Panc1 (cell line): ENCODE results near the gene ZBTB9. TPM values are rescaled to one million over a fixed set of nuclear protein-coding genes. Genes with fewer than 3 reads are reported as not detected.

Source experiments
- ATAC-seq: fragments of 200-7000 bp; cut with Tn5 transposase; 2 replicates; pipeline ENCODE4 v1.9.1; 2020; ENCODE audit warnings: mild to moderate bottlenecking, moderate library complexity
- BruUV-seq: library from RNA; stranded (reverse); fragments of 400-500 nt; replicated peaks from 2 replicates; lab custom pipeline; 2021; lab: Mats Ljungman, UMichigan
- CTCF ChIA-PET: fragments of 300-600 bp; sonication (Branson Sonifier 250); formaldehyde crosslinking; loops from one replicate; lab custom pipeline; 2022; ENCODE audit warnings: antibody characterized with exemption; lab: Charles Lee
- POLR2A ChIA-PET: fragments of 300-600 bp; sonication (Branson Sonifier 250); formaldehyde crosslinking; loops from one replicate; lab custom pipeline; 2022; ENCODE audit warnings: antibody characterized with exemption; lab: Charles Lee
- DNase-seq: peaks from one replicate; pipeline ENCODE4 v3.0.0-alpha.2; 2010; ENCODE audit warnings: low read depth, low spot score
- H3K27ac ChIP-seq: 2 replicates; pipeline ENCODE4 v1.5.1; 2011; ENCODE audit warnings: mild to moderate bottlenecking, low read length, inconsistent platforms
- H3K27me3 ChIP-seq: fragments of 200-500 bp; sonication (Bioruptor generic); 2 replicates; pipeline ENCODE4 v1.6.0; 2014; ENCODE audit warnings: low read length, inconsistent platforms; ENCODE audit not compliant: control insufficient read depth, insufficient read depth
- H3K36me3 ChIP-seq: fragments of 200-500 bp; sonication (Bioruptor generic); 2 replicates; pipeline ENCODE4 v1.5.1; 2014; ENCODE audit warnings: inconsistent platforms, mild to moderate bottlenecking, low read length, moderate library complexity; ENCODE audit not compliant: control insufficient read depth, insufficient read depth
- H3K4me1 ChIP-seq: 2 replicates; pipeline ENCODE4 v1.5.1; 2011; ENCODE audit warnings: inconsistent platforms, mild to moderate bottlenecking, low read length, moderate library complexity; ENCODE audit not compliant: control insufficient read depth, insufficient read depth
- H3K4me3 ChIP-seq, 2 experiments: 2 replicates each; pipeline ENCODE4 v1.5.1; 2011 to 2012; ENCODE audit warnings: low read depth in 2 of 2, low read length in 2 of 2, mild to moderate bottlenecking in 2 of 2, inconsistent platforms in 1 of 2, moderate library complexity in 1 of 2
- H3K9me3 ChIP-seq: fragments of 200-500 bp; sonication (Bioruptor generic); 2 replicates; pipeline ENCODE4 v1.5.1; 2014; ENCODE audit warnings: low read depth, mild to moderate bottlenecking, inconsistent platforms, low read length, moderate library complexity; ENCODE audit not compliant: control insufficient read depth, insufficient read depth
- POLR2AphosphoS5 ChIP-seq: IDR thresholded peaks from 2 replicates; pipeline ENCODE4 v1.6.1; 2012; ENCODE audit warnings: mild to moderate bottlenecking, low read depth, low read length, moderate library complexity
- SIN3A ChIP-seq: IDR thresholded peaks from 2 replicates; pipeline ENCODE4 v1.6.1; 2012; ENCODE audit warnings: low read depth, mild to moderate bottlenecking, low read length, moderate library complexity, borderline replicate concordance; ENCODE audit not compliant: insufficient read depth
- TCF7L2 ChIP-seq: IDR thresholded peaks from 2 replicates; pipeline ENCODE4 v1.6.1; 2011; ENCODE audit warnings: mild to moderate bottlenecking, low read depth, low read length, inconsistent platforms
- in situ Hi-C: cut with HindIII; loops from 2 replicates; pipeline ENCODE4 v1.10.0; 2016; ENCODE audit warnings: low sequenced_read_pairs, low pct_unique_long_range_greater_than_20kb
- intact Hi-C: fragments of 100-400 bp; cut with micrococcal nuclease; formaldehyde crosslinking; loops from one replicate; pipeline ENCODE4 v1.10.0; 2022; ENCODE audit not compliant: unreplicated experiment
- total RNA-seq: library from RNA; stranded (reverse); gene quantifications from one replicate; pipeline ENCODE4 v1.2.1, GENCODE V29; 2021; ENCODE audit not compliant: unreplicated experiment
- TF ChIP-seq, protein P1 (sequence below), 2 experiments: IDR thresholded peaks; 2 replicates each; pipeline ENCODE4 v1.6.1; 2011 to 2012; ENCODE audit warnings: low read depth in 2 of 2, control low read depth in 1 of 2, low read length in 1 of 2, mild to moderate bottlenecking in 1 of 2, moderate library complexity in 1 of 2; ENCODE audit not compliant: insufficient read depth in 1 of 2
- TF ChIP-seq, protein P2 (sequence below): fragments of 450-650 bp; IDR thresholded peaks from 2 replicates; pipeline ENCODE4 v1.5.1; 2017; ENCODE audit warnings: mild to moderate bottlenecking

The ZBTB9 gene
- total RNA-seq, 1 experiment from 2014 or later = 17.6 TPM

DNA sequence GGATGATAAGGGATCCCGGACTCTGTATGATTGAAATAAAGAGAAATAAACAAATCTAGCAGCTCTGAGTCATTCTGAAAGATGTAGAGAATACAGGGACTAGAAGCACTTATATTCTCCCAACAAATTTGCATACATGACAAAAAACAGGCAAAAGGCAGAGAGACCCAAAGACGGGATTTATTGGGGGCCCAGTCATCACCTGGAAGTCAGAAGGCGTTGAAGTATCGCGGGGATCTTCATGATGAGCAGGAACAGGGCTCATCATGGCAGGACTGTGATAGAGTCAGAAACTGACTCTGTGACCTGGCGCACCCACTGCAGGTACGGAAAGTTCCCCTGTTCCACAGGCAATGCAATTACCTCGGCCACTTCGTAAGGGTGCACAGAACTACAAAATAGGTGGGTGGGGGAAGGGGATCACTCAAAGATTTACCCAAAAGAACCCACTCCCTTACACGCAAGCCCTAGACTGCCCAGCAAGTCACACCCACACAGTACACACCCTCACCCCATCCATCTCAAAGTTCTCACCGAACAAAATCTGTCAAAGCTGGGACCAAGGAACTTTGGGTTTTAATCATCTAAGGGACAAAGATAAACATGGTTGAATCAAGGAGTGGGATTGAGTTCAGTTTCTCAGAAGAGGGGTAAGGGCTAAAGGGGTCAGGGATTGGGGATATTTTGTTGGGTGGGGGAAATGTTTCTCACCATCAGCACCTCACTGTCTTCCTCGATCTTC is 37.8 kb upstream of the ZBTB9 start:
- peak overlapping the region; percentile 99 for H3K27ac ChIP-seq
- H3K4me3 ChIP-seq = peak overlapping the region; percentile 86
- H3K9me3 ChIP-seq = no peaks in the 10 kb centered on the region
- in situ Hi-C loops (no loop called here), intact Hi-C loops (no loop called here)
- H3K27me3 ChIP-seq = no peaks in the 10 kb centered on the region
- ATAC-seq (no peak), DNase-seq (no peak)
- POLR2A ChIA-PET = no interaction called here
- peaks cover 2% of the 10 kb centered on the region for H3K36me3 ChIP-seq
- TF ChIP-seq, protein P1, sequence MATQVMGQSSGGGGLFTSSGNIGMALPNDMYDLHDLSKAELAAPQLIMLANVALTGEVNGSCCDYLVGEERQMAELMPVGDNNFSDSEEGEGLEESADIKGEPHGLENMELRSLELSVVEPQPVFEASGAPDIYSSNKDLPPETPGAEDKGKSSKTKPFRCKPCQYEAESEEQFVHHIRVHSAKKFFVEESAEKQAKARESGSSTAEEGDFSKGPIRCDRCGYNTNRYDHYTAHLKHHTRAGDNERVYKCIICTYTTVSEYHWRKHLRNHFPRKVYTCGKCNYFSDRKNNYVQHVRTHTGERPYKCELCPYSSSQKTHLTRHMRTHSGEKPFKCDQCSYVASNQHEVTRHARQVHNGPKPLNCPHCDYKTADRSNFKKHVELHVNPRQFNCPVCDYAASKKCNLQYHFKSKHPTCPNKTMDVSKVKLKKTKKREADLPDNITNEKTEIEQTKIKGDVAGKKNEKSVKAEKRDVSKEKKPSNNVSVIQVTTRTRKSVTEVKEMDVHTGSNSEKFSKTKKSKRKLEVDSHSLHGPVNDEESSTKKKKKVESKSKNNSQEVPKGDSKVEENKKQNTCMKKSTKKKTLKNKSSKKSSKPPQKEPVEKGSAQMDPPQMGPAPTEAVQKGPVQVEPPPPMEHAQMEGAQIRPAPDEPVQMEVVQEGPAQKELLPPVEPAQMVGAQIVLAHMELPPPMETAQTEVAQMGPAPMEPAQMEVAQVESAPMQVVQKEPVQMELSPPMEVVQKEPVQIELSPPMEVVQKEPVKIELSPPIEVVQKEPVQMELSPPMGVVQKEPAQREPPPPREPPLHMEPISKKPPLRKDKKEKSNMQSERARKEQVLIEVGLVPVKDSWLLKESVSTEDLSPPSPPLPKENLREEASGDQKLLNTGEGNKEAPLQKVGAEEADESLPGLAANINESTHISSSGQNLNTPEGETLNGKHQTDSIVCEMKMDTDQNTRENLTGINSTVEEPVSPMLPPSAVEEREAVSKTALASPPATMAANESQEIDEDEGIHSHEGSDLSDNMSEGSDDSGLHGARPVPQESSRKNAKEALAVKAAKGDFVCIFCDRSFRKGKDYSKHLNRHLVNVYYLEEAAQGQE (IDR thresholded peaks at IDR 0.05; ENCODE audit: insufficient read depth in 1 of 2, low read depth in 2 of 2, low read length in 1 of 2) = no peak
- TF ChIP-seq TCF7L2 = no peak
- TF ChIP-seq, protein P2, sequence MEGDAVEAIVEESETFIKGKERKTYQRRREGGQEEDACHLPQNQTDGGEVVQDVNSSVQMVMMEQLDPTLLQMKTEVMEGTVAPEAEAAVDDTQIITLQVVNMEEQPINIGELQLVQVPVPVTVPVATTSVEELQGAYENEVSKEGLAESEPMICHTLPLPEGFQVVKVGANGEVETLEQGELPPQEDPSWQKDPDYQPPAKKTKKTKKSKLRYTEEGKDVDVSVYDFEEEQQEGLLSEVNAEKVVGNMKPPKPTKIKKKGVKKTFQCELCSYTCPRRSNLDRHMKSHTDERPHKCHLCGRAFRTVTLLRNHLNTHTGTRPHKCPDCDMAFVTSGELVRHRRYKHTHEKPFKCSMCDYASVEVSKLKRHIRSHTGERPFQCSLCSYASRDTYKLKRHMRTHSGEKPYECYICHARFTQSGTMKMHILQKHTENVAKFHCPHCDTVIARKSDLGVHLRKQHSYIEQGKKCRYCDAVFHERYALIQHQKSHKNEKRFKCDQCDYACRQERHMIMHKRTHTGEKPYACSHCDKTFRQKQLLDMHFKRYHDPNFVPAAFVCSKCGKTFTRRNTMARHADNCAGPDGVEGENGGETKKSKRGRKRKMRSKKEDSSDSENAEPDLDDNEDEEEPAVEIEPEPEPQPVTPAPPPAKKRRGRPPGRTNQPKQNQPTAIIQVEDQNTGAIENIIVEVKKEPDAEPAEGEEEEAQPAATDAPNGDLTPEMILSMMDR = no peak
- H3K4me1 ChIP-seq = peaks cover 48% of the 10 kb centered on the region
- no TSS peak for BruUV-seq
- CTCF ChIA-PET = no interaction called here

DNA sequence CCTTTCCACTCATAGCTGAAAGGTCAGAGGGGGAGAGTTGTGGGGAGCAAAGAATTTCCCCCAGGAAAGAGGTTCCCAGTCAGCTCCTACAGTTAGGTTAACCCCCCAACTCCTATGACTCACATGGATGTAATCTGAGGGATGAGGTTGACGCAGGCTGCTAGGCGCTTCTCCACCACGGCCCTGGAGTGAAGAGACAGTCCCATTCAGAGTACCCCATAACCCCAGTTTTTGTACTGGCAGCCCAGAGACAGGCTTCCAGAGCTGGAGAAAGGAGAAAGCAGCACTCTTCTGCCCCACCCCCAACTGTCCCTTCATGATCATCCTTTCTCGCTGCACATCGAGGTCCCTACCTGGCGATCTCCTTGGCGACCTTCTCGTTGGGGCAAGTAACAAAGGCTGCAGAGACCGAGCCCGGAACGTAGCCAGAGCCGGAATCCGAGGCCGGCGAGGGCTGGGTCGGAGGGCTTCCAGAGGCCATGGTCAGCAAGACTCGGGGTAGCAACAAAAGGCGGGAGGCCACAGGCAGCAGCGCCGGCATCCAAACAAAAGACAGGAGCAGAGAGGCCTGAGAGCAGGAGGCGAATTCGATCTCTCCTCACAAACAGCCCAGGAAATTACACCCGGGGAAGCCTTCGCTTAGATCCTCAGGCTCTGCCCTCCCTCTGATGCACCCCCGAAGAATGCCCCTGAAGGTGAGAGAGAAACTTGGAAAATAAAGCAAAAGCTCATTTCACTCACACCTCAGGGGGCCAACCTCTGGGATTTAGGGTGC is 37.1 kb upstream of the ZBTB9 start:
- peak; percentile 3 for ATAC-seq
- Histone ChIP-seq H3K36me3 (peaks cover 2% of the 10 kb centered on the region), H3K4me3 (peak overlapping the region; percentile 86), H3K27me3 (no peaks in the 10 kb centered on the region), H3K9me3 (no peaks in the 10 kb centered on the region), H3K27ac (peak overlapping the region; percentile 99), H3K4me1 (peaks cover 46% of the 10 kb centered on the region)
- POLR2A ChIA-PET = interaction anchor here (0.5 kb wide), 1 partner anchor 110 kb away, joined by 6 read pairs; no protein-coding TSS in a partner anchor
- TSS peak; percentile 97 for BruUV-seq
- intact Hi-C loops (no loop called here), in situ Hi-C loops (no loop called here)
- CTCF ChIA-PET = no interaction called here
- TF ChIP-seq POLR2AphosphoS5 (no peak), SIN3A (no peak), TCF7L2 (no peak)
- TF ChIP-seq, protein P1 (IDR thresholded peaks at IDR 0.05; ENCODE audit: insufficient read depth in 1 of 2, low read depth in 2 of 2, low read length in 1 of 2) = no peak
- TF ChIP-seq, protein P2 = no peak
- no peak for DNase-seq
